ENCODE data around the gene PHF1. TPM values are rescaled to one million over a fixed set of nuclear protein-coding genes. Genes with fewer than 3 reads are reported as not detected.
"Not testable (repeated sequence)": the region's sequence is repeated elsewhere in the genome, so short reads cannot be mapped to it uniquely, and the experiment has no call there.

Gene PHF1
- total and polyA plus RNA-seq, 2 of the 4 experiments (the other 2 are of a cell fraction), result 9.0 to 47.2 TPM

DNA sequence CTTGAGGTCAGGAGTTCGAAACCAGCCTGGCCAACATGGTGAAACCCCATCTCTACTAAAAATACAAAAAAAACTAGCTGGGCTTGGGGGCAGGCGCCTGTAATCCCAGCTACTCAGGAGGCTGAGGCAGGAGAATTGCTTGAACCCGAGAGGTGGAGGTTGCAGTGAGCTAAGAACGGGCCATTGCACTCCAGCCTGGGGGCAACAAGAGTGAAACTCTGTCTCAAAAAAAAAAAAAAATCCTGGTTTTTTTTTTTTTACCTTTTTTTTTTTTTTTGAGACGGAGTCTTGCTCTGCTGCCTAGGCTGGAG, 43.1 kb upstream of the PHF1 start:
- H2AK9ac ChIP-seq (replicated peaks; ENCODE audit: low read depth, low read length, poor library complexity); BruUV-seq (replicated peaks); H4K91ac ChIP-seq (ENCODE audit: insufficient read depth, low read depth, low read length); H3K14ac ChIP-seq (replicated peaks; ENCODE audit: low read depth, low read length); H2BK5ac ChIP-seq (ENCODE audit: low read depth, low read length, poor library complexity, severe bottlenecking); intact Hi-C loops (cut with micrococcal nuclease); H3K9me3 ChIP-seq (ENCODE audit: control insufficient read depth, insufficient read depth, low read length); H3K4me1 ChIP-seq (ENCODE audit: control insufficient read depth, insufficient read depth, low read length); H3K23ac ChIP-seq (ENCODE audit: low read depth, low read length); H3K79me1 ChIP-seq (ENCODE audit: low read depth in 1 of 2, low read length in 2 of 2); DNase-seq; H2BK20ac ChIP-seq (ENCODE audit: low read depth, low read length); POLR2A ChIA-PET (ENCODE audit: unreplicated experiment); CTCF ChIA-PET; H3K27ac ChIP-seq (ENCODE audit: insufficient read depth, low read length); H3K4me2 ChIP-seq (ENCODE audit: low read depth, low read length); H2BK120ac ChIP-seq (ENCODE audit: low read depth, low read length); H3K36me3 ChIP-seq (ENCODE audit: control insufficient read depth, insufficient read depth, low read length); H3K56ac ChIP-seq (ENCODE audit: extremely low read depth, insufficient read depth, low read length); H4K5ac ChIP-seq (ENCODE audit: low read depth, low read length); H3K4ac ChIP-seq (ENCODE audit: low read depth, low read length); in situ Hi-C loops (cut with MboI; ENCODE audit: low sequenced_read_pairs); H2BK15ac ChIP-seq (ENCODE audit: low read depth, low read length); H3K9ac ChIP-seq (ENCODE audit: low read depth, low read length); H3K27me3 ChIP-seq (ENCODE audit: control insufficient read depth, insufficient read depth, low read length); H4K8ac ChIP-seq (ENCODE audit: low read depth in 2 of 2, low read length in 2 of 2); H2AFZ ChIP-seq (replicated peaks; ENCODE audit: low read length, poor library complexity); ATAC-seq (ENCODE audit: low read depth); H3K18ac ChIP-seq (ENCODE audit: low read depth, low read length); H2AK5ac ChIP-seq (ENCODE audit: low read depth, low read length); H3K4me3 ChIP-seq (ENCODE audit: insufficient read depth, low read depth, low read length); dilution Hi-C loops (cut with HindIII; ENCODE audit: low sequenced_read_pairs, unreplicated experiment); H4K20me1 ChIP-seq (ENCODE audit: insufficient read depth, low read length); H3K9me1 ChIP-seq (ENCODE audit: insufficient read depth, low read length): not testable (repeated sequence)
- WGBS, 2 experiments (ENCODE audit: extremely low coverage in 2 of 2, insufficient read length in 1 of 2), result 60% methylated on average over 1 of the region's 5 CpGs; no CpG with 5 or more reads in 1 of the 2 experiments

DNA sequence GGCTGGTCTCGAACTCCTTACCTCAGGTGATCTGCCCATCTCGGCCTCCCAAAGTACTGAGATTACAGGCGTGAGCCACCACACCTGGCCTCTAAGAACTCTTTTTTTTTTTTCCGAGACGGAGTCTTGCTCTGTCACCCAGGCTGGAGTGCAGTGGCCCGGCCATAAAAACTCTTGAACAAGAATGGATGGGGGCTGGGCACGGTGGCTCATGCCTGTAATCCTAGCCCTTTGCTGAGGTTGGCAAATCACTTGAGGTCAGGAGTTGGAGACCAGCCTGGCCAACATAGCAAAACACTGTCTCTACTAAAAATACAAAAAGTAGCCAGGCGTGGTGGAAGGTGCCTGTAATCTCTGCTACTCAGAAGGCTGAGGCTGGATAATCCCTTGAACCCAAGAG, 38.9 kb upstream of the PHF1 start:
- H4K20me1 ChIP-seq (ENCODE audit: insufficient read depth, low read length); H3K27me3 ChIP-seq (ENCODE audit: control insufficient read depth, insufficient read depth, low read length); POLR2A ChIA-PET (ENCODE audit: unreplicated experiment); H3K27ac ChIP-seq (ENCODE audit: insufficient read depth, low read length); BruUV-seq (replicated peaks); H3K9me1 ChIP-seq (ENCODE audit: insufficient read depth, low read length); H3K9ac ChIP-seq (ENCODE audit: low read depth, low read length); H2BK20ac ChIP-seq (ENCODE audit: low read depth, low read length); H2AK9ac ChIP-seq (replicated peaks; ENCODE audit: low read depth, low read length, poor library complexity); H3K56ac ChIP-seq (ENCODE audit: extremely low read depth, insufficient read depth, low read length); H3K9me3 ChIP-seq (ENCODE audit: control insufficient read depth, insufficient read depth, low read length); H4K5ac ChIP-seq (ENCODE audit: low read depth, low read length); in situ Hi-C loops (cut with MboI; ENCODE audit: low sequenced_read_pairs); H3K23ac ChIP-seq (ENCODE audit: low read depth, low read length); H3K4me3 ChIP-seq (ENCODE audit: insufficient read depth, low read depth, low read length); DNase-seq; H4K8ac ChIP-seq (ENCODE audit: low read depth in 2 of 2, low read length in 2 of 2); H3K4ac ChIP-seq (ENCODE audit: low read depth, low read length); H3K18ac ChIP-seq (ENCODE audit: low read depth, low read length); H4K91ac ChIP-seq (ENCODE audit: insufficient read depth, low read depth, low read length); H2BK120ac ChIP-seq (ENCODE audit: low read depth, low read length); H2AK5ac ChIP-seq (ENCODE audit: low read depth, low read length); intact Hi-C loops (cut with micrococcal nuclease); CTCF ChIA-PET; H3K79me1 ChIP-seq (ENCODE audit: low read depth in 1 of 2, low read length in 2 of 2); dilution Hi-C loops (cut with HindIII; ENCODE audit: low sequenced_read_pairs, unreplicated experiment); H2BK5ac ChIP-seq (ENCODE audit: low read depth, low read length, poor library complexity, severe bottlenecking); ATAC-seq (ENCODE audit: low read depth); H3K4me1 ChIP-seq (ENCODE audit: control insufficient read depth, insufficient read depth, low read length); H2AFZ ChIP-seq (replicated peaks; ENCODE audit: low read length, poor library complexity); H2BK15ac ChIP-seq (ENCODE audit: low read depth, low read length); H3K14ac ChIP-seq (replicated peaks; ENCODE audit: low read depth, low read length); H3K36me3 ChIP-seq (ENCODE audit: control insufficient read depth, insufficient read depth, low read length); H3K4me2 ChIP-seq (ENCODE audit: low read depth, low read length): not testable (repeated sequence)
- WGBS, 2 experiments (ENCODE audit: extremely low coverage in 2 of 2, insufficient read length in 1 of 2), result no CpG with 5 or more reads among the region's 8 CpGs
